ENCODE data around the gene ZNF32.

GRCh38 chr10:43622038-43622437 is 26.6 kb downstream of the ZNF32 start:
- TF ChIP-seq EZH2 (IDR thresholded peaks at IDR 0.05; ENCODE audit: borderline replicate concordance, low read length) (no peak), CTCF (IDR thresholded peaks at IDR 0.05; ENCODE audit: low read length) (no peak)
